Pons (tissue), 1 donor: ENCODE data around the gene IL20.

Source experiments
- DNase-seq: peaks from one replicate; pipeline ENCODE4 v3.0.0-alpha.2; 2016; ENCODE audit warnings: low spot score

The IL20 gene

DNA sequence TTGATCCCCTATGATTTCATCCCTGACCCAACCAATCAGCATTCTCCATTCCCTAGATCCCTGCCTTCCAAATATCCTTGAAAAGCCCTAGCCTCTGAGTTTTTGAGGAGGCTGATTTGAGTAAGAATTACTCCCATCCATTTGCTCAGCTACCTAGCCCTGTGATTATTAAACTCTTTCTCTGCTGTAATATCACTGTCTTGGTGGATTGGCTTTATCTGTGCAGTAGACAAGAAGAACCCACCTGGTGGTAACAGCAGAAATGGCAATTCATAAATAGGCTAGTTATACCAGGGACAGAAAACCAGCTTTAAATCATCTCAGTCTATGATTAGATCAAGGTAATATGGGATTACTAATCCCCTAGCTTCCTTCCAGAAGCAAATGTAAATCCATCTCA is 13.0 kb downstream of the IL20 start:
- no peak for DNase-seq

DNA sequence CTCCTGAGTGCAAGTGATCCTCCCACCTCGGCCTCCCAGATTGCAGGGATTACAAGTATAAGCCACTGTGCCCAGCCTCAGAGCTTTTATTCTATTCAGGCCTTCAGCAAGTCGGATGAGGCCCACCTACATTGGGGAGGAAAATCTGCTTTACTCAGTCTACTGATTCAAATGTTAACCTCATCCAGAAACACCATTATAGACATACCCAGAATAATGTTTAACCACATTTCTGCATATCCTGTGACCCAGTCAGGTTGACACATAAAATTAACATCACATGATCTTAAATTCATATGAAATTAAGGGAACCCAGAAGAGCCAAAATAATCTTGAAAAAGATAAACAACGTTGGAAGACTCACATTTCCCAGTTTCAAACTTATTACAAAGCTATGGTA is 14.9 kb downstream of the IL20 start:
- no peak for DNase-seq

DNA sequence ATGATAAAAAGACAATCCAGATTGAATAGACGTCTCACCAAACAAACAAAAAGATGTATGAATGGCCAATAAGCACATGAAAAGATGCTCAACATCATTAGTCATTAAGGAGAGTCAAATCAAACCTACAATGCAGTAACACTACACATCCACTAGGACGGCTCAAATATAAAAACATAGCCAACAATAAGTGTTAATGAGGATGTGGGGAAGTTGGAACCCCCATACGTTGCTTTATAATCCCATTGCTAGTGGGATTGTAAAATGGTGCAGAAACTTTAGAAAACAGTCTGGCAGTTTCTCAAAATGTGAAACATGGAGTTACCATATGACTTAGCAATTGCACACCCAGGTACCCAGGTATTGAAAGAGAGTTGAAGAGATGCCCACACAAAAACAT is 17.1 kb downstream of the IL20 start:
- DNase-seq, result no peak

DNA sequence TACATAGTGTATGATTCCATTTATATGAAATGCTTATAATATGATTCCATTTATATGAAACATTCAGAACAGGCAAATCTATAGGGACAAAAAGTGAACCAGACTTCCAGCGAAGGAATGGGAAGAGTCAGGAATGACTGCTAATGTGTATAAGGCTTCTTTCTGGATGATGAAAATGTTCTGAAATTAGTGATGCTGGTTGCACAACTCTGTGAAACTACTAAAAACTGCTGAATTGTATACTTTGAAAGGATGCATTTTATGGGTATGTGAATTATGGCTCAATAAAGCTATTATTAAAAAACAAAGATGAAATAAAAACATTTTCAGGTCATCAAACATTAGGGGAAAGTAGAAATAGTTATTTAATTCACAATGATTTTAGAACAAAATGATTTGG is 17.7 kb downstream of the IL20 start:
- DNase-seq, result no peak

DNA sequence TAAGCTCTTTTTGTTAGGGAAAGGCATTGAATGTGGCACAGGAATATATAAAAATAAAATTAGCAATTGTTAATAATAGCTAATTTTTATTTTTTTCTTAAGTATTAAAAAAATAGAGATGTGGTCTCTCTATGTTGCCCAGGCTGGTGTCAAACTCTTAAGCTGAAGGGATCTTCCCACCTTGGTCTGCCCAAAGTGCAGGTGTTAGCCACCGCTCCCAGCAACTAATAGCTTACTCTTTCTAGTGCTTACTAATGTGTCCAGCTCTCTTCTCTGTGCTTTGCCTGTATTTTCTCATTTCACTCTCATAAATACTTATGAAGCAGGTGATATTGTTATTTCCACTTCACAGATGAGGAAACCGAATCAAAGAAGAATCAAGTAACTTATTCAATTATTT is 18.5 kb downstream of the IL20 start:
- DNase-seq, result no peak

DNA sequence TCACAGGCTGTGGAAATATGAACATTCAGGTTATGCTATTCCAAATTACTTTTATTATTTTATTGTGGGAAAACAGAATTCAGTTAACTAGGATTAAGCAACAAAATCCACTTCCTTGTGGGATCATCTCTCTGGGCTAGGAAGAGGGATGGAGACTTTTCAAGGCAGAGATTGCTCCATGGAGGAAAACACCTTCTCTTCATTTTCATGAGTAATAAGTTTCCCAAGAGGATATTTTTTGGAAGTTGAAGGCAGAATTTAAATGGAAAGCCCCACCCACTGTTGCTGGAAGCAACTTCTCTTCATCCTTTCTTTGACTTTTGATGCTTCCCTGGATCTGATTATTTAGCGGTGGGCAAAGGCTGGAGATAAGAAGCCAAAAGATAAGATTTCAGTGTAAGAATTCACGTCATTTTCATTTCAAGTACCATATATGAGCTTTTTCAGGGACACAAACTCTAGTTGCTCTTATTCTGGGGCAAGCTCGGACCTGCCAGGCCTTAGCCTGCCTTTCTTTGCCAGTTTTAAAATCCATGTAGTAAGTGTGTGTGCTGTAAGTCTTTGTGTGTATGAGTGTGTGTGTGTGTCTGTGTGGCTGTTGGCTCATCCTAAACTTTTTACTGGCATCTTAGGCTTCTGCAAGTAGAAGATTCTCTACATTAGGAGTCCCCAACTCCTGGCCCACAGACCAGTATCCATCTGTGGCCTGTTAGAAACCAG is 20.1 kb downstream of the IL20 start:
- DNase-seq, result no peak

DNA sequence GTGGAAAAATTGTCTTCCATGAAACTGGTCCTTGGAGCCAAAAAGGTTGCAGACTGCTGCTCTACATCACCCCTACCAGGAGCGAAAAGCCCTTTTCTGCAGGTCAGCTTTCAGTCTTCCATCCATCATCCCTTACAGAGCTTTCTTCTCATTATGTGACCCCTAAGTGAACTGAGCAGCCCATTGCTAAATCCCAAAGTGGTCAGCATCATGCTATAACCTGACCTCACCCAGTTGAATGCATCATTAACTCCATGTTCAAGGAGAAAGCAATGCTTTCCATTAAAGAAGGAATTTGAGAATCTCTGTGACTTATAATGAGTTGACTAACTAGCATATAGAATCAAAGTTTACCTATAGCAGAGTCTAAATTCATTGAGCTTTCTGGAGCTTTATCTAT is 21.4 kb downstream of the IL20 start:
- DNase-seq, result no peak

DNA sequence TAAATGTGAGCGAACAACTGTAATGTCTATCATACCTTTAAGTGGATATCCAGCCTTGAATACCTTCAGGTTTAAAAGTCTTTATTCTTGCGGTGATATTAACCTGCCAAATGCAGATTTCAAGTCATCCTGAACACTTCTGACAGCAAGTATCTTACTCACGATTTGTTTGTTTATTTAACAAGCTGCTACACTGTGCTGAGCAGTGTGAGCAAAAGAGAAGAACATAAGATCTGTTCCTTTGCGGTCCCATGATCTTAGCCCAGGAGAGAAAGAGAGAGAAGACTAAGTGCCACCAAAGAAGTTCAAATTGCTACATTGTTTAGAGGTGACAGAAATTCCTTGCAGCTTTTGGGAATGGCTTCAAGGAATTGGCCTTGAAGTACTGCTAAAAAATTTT is 22.3 kb downstream of the IL20 start:
- no peak for DNase-seq

DNA sequence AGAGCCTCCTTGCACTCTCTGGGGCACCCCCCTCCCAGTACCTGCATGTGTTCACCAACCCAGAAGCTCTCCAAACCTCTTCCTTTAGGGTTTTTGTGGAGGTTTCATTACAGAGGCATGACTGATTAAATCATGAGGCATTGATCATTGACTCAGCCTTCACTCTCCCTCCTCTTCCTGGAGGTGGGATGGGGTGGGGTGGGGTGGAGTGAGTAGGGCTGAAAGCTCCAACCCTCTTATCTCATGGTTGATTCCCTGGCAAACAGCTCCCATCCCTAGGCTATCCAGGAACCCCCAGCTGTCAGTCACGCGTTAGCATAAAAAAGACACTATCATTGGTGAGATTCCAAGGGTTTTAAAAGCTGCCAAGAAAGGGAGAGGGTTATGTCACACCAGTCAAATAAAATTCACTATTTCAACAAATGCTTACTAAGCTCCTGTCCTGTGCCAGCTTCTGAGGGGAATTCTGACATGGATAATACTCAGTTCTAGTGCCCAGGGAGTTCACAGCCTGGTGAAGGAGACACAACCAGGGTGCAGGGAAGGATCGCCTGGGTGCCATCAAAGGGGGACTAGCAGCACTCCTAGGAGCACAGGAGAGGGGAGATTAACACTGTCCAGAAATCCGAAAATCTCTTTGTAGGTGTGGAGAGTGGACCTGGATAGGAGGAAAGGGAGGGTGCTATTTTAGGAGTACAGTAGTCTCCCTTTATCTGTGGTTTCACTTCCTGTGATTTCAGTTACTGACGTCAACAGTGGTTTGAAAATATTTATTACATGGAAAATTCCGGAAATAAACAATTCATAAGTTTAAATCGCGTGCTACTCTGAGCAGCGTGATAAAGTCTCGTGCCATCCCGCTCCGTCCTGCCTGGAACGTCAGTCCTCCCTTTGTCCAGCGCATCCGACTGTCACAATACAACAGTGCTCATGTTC is 25.0 kb downstream of the IL20 start:
- DNase-seq, result no peak

DNA sequence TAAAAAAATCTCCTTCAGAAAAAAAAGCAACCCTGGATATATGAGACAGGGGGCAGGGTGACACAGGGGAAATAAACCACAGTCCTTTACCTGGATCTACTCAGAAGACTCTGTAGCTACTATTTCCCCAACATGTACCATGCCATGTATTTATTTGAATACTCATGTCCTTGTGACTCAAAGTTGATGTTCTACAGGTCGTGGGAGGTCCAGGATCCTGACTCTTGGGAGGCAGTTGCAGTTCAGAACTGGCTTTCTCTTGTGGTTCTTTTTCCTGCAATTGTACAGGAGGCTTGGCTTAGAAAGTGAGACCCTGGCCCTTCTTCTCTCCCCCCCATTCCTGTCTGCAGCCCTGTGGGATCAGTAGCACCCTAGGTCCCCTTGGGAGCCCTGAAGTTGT is 26.0 kb downstream of the IL20 start:
- DNase-seq, result no peak

DNA sequence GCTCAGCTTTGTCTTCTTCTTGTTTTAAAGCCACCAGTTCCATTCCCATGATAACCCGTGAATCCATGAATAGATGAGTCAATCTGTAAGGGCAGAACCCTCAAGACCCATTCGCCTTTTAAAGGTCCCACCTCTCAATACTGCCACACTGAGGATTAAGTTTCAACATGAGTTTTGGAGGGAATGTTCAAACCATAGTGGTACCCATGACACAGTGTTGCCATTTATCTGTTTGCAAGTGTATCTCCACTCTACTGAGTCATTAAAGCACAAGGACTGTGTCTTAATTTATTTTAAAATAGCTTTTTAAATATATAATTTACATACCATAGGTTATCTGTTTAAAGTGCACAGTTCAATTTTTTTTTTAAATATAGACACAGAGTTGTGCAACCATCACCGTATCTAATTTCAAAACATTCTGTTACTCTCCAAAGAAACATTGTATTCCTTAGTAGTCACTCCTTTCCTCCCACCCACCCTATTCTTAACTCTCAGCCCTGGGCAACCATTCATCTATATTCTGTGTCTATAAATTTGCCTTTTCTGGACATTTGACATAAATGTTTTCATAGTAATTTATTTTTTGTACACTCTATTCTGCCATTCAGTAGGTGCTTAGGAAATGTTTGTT is 27.0 kb downstream of the IL20 start:
- DNase-seq, result no peak

DNA sequence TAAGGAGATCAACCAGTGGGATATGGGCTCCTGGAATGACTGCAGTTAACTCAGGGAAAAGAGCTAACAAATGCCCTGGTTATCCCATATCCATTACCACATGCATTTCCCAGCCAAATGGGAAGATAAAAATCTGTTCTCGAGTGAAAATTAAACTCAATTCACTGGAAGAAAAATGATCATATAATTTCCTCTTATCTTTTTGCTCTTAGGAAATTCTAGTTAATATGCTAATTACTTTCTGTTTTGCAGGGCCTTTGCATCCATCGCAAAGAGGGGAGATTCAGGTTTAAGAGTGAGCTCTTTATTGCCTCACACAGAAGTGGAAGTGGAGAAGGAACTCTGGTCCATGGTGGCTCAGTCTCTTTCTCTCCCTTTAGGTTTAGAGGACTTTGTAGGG is 28.0 kb downstream of the IL20 start:
- DNase-seq, result no peak

DNA sequence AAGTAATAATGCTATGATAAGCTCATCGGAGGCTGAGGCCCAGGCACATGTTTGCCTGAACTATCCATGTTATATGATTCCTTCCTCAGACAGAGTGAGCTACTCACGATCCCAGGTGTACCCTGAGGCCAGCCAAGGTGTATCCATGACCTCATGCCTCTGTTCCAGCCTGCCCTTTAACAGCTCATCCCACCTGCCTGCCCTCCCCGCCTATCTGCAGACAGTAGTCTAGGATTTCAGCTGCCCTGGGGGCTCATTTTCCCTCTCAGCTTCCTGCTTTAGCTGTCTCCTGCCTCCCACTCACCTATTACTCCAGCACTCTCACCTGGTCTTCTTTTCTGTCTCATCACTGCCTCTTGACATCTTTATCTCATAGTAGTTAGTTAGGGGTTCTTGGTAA is 29.9 kb downstream of the IL20 start:
- no peak for DNase-seq

DNA sequence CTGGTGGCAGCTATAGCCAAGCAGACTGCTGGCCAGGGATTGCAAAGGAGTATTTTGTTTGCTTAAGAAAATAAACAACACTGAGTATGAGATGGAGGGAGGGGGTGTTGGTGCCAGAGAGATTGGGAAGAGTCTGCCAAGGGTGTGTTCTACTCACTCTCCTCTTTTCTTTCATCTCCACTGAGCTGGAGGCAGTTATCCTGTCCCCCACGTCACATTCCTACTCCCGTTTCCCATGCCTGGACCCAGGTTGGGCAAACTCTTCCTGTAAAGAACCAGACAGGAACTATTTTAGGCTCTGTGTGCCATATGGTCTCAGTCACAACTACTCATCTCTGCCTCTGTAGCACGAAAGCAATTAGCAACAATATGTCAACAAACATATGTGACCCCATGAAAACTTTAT is 30.4 kb downstream of the IL20 start:
- DNase-seq, result no peak

DNA sequence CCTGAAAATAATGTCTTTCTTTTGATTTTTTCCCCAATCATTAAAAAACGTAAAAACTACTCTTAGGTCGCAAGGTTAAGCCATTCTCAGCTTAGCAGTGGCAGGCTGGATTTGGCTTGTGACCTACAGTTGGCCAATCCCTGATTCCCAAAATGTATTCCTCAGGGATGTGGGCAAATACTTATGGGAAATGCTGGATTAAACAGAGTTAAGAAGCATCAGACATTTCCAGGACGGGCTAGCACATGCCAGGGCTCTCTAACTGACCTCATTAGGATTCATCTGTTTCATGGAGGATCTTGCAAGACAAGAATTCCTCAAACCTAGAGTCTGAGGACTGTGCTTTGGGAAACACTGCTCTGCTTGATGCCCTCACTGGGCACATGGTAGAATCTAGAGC is 30.8 kb downstream of the IL20 start:
- no peak for DNase-seq

DNA sequence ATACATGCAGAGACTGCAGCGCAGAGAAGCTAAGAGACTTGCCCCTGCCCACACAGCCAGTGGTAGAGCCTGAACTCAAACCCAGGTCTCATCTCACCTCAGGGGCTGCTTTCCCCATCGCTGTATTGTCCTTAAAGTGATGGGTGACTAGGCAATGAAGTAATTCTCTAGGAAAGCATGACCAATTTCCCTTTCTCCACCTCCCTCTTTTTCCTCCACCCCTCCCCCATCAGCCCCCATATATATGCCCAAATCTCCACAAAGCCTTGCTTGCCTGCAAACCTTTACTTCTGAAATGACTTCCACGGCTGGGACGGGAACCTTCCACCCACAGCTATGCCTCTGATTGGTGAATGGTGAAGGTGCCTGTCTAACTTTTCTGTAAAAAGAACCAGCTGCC is 31.8 kb downstream of the IL20 start, which contains the start of gene IL24:
IL24 (plus strand) TSS at position 269 of the 400 bp plus-strand sequence. CDS start 390 bp downstream, outside the sequence.
- no peak for DNase-seq

DNA sequence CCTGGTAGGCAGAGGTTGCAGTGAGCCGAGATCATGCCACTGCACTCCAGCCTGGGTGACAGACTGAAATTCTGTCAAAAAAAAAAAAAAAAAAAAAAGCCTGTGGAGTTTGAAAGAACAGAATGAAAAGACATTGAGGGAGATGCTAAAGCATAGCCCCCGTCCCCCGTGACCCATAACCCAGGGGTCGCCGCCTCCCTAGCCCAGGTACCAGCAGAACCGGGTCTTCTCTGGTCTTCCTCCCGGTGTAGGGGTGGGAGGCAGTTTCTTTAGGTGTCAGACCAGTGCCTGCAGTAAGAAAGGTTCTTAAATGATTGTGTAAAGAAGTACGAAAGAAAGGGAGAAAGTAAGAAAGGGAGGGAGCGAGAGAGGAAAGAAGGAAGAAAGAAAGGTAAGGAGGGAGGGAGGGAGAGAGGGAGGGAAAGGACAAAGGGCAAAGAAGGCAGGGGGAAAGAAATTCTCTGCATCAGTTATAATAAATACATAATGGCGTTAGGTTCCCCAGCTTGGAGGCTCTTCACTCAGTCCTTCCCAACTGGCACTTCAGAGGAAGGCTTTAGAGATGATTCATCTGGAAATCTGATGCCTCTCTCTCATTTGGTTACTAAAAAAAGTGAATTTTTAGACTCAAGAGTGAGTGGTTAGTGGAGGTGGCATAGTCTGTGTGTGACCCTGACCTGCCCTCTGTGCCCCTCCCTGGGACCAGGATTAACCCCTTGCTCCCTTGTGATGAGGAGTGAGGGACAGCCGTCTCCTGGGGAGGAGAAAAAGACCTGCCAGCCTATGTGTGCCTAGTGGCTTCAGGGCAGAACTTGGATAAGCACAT is 32.9 kb downstream of the IL20 start:
- no peak for DNase-seq

DNA sequence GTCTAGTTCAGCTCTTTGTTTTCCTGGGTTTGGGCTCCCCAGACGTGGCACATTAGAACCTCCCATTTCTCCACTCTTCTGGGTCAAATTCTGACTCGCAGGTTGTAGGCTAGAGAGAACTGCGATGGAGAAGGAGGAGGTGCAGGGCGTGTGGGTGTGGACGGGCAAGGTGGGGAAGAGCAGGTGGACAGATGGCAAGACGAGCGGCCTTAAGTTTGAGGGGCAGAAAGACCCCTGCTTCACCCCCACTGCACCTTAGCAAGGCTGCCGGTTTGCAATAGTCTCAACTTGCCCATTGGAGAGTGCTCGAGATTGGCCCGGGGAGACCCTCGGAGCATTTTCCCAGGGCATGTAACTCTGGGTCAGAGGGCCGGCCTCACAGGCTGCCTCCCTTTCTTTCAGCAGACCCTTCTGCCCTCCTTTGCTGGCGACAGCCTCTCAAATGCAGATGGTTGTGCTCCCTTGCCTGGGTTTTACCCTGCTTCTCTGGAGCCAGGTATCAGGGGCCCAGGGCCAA is 33.5 kb downstream of the IL20 start:
- no peak for DNase-seq

DNA sequence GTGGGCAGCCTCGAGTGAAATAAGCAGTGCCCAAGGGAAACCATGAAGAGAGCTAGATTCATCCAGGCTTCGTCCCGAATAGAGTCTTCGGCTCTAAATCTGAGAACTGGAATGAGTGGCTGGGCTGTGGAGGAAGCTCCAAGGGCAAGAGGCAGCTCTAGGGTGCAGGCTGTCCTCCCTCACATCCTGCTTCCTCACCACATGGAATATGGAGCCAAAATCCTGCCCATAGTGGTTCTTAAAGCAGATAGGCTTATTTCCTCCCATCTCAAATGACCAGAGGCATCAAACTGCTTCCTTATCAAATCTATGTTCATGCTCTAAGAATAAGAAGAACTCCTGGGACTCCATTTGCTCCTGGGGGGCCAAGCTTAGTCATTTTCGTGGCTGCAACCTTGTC is 34.3 kb downstream of the IL20 start:
- DNase-seq, result no peak

DNA sequence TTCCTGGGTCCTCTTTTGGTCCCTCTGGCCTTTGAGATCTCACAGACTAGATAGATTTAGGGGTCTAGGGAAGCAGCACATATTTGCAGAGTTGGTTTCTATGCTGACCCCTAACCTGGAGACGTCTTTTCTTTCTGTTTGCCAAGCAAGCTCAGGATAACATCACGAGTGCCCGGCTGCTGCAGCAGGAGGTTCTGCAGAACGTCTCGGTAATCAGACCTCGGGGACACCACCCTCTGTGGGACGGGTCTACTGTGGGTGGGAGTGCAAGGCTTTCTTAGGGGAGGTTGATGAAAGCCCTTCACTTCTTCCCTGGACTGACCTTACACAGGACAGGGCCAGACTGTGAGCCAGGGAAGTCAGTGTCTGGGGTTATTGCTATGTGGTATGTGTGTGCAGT is 34.7 kb downstream of the IL20 start:
- DNase-seq, result no peak

DNA sequence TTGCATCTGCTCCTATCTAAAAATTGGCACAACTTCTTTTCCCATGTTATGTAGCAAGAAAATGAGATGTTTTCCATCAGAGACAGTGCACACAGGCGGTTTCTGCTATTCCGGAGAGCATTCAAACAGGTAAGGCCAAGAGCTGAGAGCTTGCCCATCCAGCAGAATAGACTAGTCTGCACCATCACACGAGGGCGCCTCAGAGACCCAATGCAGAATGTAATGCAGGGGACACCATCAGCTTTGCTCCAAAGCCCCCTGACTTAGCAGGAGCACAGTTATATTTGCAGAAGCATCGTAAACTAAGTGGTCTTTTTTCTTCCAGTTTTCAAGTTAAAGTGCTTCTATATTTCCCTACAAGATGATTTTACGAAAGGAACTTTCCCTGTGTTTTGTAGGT is 36.5 kb downstream of the IL20 start:
- no peak for DNase-seq

DNA sequence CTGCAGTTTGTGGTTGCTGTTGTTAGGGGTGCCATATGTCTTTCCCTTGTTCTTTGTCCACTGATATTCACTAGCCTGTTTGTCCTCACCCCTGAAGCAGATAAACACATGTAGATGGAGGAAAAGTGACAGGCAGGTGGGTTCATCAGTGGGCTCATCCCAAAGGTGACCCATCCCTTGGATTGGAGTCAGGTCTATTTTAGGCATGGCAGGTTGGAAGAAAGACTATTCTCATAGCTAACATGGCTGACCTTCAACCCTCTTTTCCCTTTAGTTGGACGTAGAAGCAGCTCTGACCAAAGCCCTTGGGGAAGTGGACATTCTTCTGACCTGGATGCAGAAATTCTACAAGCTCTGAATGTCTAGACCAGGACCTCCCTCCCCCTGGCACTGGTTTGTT is 37.3 kb downstream of the IL20 start:
- DNase-seq, result no peak
